Gastrocnemius medialis (tissue), 4 donors: ENCODE data around the gene ZNF326.

ENCODE experiments used
- POLR2A ChIP-seq, 2 donors: fragments of 450-650 bp; IDR thresholded peaks; one replicate each; pipeline ENCODE4 v1.6.1; 2017; ENCODE audit warnings: antibody characterized with exemption in 2 of 2, mild to moderate bottlenecking in 2 of 2, moderate library complexity in 2 of 2
- TF ChIP-seq, protein P1 (sequence below), 5 experiments: fragments of 450-650 bp in 3 of 5; fragments of 200-600 bp in 2 of 5; sonication (generic) in 2 of 5; IDR thresholded peaks in 4 of 5; conservative IDR thresholded peaks in 1 of 5; 1 replicate in 4 of 5; 2 replicates in 1 of 5; pipeline ENCODE4 v1.5.1; 2016 to 2019; ENCODE audit warnings: antibody characterized with exemption in 5 of 5, mild to moderate bottlenecking in 3 of 5, moderate library complexity in 3 of 5

DNA sequence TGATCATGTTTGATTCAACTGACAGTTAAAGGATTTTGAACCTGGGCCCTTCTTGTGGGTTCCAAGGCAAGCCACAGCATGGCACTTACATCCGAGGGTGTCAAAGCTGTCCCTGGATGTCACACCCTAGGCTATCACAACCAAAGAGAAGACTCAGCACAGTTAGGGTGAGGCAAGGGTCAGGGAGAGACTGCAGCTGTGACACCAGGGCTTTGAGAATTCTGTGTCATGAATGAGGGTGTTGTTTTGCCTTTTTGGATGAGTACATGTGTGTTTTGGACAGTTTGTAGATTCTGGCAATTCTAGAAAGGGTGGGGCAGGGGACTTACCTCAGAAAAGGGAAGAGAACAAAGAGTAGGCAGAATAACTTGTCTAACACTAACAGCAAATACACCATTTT is 37.8 kb upstream of the ZNF326 start:
- TF ChIP-seq, protein P1, sequence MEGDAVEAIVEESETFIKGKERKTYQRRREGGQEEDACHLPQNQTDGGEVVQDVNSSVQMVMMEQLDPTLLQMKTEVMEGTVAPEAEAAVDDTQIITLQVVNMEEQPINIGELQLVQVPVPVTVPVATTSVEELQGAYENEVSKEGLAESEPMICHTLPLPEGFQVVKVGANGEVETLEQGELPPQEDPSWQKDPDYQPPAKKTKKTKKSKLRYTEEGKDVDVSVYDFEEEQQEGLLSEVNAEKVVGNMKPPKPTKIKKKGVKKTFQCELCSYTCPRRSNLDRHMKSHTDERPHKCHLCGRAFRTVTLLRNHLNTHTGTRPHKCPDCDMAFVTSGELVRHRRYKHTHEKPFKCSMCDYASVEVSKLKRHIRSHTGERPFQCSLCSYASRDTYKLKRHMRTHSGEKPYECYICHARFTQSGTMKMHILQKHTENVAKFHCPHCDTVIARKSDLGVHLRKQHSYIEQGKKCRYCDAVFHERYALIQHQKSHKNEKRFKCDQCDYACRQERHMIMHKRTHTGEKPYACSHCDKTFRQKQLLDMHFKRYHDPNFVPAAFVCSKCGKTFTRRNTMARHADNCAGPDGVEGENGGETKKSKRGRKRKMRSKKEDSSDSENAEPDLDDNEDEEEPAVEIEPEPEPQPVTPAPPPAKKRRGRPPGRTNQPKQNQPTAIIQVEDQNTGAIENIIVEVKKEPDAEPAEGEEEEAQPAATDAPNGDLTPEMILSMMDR (IDR thresholded peaks at IDR 0.05 in 4 of 5, conservative IDR thresholded peaks at IDR 0.05 in 1 of 5): no peak
- no peak for TF ChIP-seq POLR2A (IDR thresholded peaks at IDR 0.05)
